Measurements from ENCODE around the gene AGPAT4.

DNA sequence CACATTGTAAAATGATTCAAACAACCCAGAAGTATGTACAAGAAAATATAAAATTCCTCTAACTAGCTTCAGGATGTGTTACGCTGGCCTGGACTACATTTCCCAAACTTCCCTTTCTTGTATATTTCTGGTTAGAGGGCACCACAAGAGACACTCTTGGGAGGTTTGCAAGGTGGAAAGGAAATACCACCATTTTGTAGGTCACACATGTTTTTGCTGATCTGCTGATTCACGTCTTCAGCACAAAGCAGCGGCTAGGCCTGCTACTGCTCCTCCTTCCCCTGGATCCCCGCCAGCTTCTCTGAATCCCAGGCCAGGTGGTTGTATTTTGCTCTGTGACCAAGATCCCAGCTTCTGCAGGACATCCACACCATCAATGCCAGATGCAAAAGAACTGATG lies 104.2 kb downstream of the AGPAT4 start:
- TF ChIP-seq, protein P1, sequence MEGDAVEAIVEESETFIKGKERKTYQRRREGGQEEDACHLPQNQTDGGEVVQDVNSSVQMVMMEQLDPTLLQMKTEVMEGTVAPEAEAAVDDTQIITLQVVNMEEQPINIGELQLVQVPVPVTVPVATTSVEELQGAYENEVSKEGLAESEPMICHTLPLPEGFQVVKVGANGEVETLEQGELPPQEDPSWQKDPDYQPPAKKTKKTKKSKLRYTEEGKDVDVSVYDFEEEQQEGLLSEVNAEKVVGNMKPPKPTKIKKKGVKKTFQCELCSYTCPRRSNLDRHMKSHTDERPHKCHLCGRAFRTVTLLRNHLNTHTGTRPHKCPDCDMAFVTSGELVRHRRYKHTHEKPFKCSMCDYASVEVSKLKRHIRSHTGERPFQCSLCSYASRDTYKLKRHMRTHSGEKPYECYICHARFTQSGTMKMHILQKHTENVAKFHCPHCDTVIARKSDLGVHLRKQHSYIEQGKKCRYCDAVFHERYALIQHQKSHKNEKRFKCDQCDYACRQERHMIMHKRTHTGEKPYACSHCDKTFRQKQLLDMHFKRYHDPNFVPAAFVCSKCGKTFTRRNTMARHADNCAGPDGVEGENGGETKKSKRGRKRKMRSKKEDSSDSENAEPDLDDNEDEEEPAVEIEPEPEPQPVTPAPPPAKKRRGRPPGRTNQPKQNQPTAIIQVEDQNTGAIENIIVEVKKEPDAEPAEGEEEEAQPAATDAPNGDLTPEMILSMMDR (IDR thresholded peaks at IDR 0.05): no peak
- no peak for TF ChIP-seq POLR2A (IDR thresholded peaks at IDR 0.05)

All from breast epithelium (tissue), 3 donors.